ENCODE data around the gene CEP170B. TPM values are rescaled to one million over a fixed set of nuclear protein-coding genes. Genes with fewer than 3 reads are reported as not detected.

CEP170B gene
- total RNA-seq = 1 to 10 TPM; 4.6 to 4.8 TPM
- under 1 TPM in 2 of 3 donors, not detected in 1; 0.03 to 0.05 TPM for polyA plus RNA-seq
- total RNA-seq = 2.4 to 23.0 (median 12.4) reads per million in 6 experiments

DNA sequence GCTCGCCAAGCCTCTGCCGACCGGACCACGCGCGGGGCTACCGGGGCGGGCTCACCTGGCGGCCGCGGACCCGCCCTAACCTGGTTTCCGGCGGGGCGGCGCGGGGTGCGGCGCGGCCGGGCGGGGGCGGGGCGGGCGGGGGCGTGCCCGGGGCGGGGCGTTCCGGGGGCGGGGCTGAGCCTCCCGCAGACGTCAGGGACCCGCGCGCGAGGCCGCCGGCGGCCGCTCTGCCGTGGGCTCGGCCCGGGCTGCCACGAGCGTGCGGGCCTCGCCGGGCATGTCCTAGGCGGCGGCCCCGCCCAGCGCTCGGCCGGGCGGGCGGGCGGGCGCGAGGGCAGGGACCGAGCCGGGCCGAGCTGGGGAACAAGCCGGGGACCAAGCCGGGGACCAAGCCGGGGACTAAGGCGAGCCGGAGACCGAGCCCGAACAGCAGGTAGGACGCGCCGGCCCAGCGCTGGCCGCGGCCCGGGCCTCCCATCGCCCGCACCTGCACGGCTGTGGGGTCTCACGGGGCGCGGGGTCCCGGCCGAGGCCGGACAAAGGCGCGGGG is at the start of gene CEP170B:
TSS of gene CEP170B (plus strand) at position 188 of the 550 bp plus-strand sequence. CDS start 3,183 bp downstream, outside the sequence.
- peak within 1 kb of the TSS in 3 of 10 donors; percentile 11 to 61 (median 43) for H3K27ac Mint-ChIP-seq
- no peaks in the 10 kb centered on the region for H3K36me3 Mint-ChIP-seq
- DNase-seq = peak in 7 of 10 donors; percentile 14 to 49 (median 37)
- H3K4me1 Mint-ChIP-seq = peaks cover 7 to 12% (median 9%) of the 10 kb centered on the region in 4 donors
- POLR2A ChIA-PET = interaction anchor here (0.6 kb wide), 1 partner anchor 535 kb away, joined by 5 read pairs; no protein-coding TSS in a partner anchor
- ATAC-seq = peak; percentile 77 to 82
- peaks cover 0 to 3% (median 0%) of the 10 kb centered on the region in 9 donors for H3K9me3 Mint-ChIP-seq
- H3K27me3 Mint-ChIP-seq = peaks cover 1 to 38% (median 12%) of the 10 kb centered on the region in 5 donors
- peak within 1 kb of the TSS; percentile 37 to 81 (median 66) for H3K4me3 Mint-ChIP-seq

DNA sequence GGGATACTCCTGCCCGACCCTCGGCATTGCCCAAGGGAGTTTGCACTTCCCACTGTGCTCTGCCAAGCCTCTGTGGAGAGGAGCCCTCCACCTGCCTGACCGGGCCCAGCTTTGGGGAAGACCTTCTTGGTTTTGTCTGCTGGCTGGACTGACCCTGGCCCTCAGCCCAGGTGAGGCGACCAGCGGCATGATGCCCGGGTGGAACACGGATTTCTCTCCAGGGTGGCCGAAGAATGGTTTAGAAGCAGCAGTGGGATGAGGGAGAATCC is 48.5 kb upstream of the CEP170B start:
- Mint-ChIP-seq H3K27me3 (no peaks in the 10 kb centered on the region), H3K9me3 (no peaks in the 10 kb centered on the region), H3K4me3 (peak overlapping the region; percentile 86 to 94 (median 92)), H3K36me3 (no peaks in the 10 kb centered on the region), H3K27ac (peak overlapping the region; percentile 88 to 98 (median 94)), H3K4me1 (peaks cover 8 to 31% (median 24%) of the 10 kb centered on the region in 4 donors)
- ATAC-seq (no peak), DNase-seq (no peak)
- POLR2A ChIA-PET = no interaction called here

DNA sequence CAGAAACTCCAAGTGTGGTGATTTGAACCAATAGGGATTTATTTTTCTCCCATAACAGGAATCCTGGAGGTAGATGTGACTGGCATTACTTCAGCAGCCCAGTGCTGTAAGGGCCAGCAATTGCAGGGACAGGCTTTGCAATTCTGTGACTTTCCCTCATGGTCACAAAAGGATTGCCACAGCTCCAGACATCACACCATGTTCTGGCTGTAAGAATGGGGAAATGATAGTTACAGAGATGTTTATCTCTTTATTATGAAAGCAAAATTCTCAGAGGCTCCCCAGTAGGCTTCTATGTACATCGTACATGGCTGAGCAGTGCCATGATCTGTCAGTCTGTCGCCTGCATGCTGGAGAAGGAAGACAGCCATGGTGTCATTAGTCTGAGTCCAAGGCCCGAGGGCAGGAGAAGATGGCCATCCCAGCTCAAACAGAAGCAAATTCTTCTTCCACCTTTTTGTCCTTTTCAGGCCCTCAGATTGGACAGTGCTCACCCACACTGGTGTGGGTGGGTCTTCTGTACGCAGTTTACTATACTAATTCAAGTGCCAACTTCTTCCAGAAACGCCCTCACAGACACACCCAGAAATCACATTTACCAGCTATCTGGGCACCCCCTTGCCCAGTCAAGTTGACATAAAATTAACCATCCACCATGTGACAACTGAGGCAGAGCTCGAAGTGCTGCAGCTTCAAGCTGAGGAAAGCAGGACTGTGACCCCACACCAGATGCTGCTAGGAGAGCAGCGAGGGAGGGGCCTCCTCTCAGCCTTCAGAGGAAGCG is 46.9 kb upstream of the CEP170B start:
- POLR2A ChIA-PET = interaction anchor here (0.9 kb wide), 1 partner anchor 17 kb away, joined by 5 read pairs; the partner anchor contains the start of gene ZBTB42
- ATAC-seq (no peak), DNase-seq (no peak)
- no peaks in the 10 kb centered on the region for H3K27me3 Mint-ChIP-seq
- peak overlapping the region in 3 of 10 donors; percentile 44 to 63 (median 46) for H3K27ac Mint-ChIP-seq
- no peaks in the 10 kb centered on the region for H3K36me3 Mint-ChIP-seq
- peak overlapping the region in 6 of 10 donors; percentile 4 to 92 (median 25) for H3K4me3 Mint-ChIP-seq
- no peaks in the 10 kb centered on the region for H3K9me3 Mint-ChIP-seq
- H3K4me1 Mint-ChIP-seq = peaks cover 8 to 27% (median 23%) of the 10 kb centered on the region in 4 donors

GRCh38 chr14:104818714-104819161 is 46.3 kb upstream of the CEP170B start:
- ATAC-seq = no peak
- no peaks in the 10 kb centered on the region for H3K27me3 Mint-ChIP-seq
- DNase-seq = no peak
- H3K4me1 Mint-ChIP-seq = peaks cover 7 to 23% (median 19%) of the 10 kb centered on the region in 4 donors
- peak overlapping the region in 1 of 10 donors; percentile 36 for H3K27ac Mint-ChIP-seq
- POLR2A ChIA-PET = interaction anchor here (0.9 kb wide), 1 partner anchor 18 kb away, joined by 5 read pairs; the partner anchor contains the start of gene ZBTB42
- peak overlapping the region in 1 of 10 donors; percentile 38 for H3K4me3 Mint-ChIP-seq
- H3K9me3 Mint-ChIP-seq = peaks cover 0 to under 1% (median 0%) of the 10 kb centered on the region in 9 donors
- H3K36me3 Mint-ChIP-seq = no peaks in the 10 kb centered on the region

DNA sequence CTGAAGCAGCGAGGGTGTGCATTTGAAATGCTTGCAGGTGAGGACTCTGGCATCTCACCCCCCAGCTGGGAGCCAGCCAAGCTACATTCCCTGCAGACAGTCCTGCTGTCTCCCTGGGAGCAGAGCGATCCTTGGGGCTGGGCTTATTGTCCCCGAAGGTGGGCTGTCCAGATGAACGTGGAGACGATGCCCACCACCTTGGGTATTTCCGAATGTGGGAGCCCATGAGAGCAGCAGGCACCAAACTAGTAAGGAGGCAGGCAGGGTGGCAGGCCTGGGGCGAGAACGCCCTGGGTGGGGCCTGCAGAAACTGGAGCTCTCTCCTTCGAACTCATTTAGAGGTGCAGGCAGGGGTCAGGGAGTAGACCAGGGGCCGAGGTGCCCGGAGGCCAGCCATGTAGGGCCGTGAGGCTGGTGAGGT is 45.7 kb upstream of the CEP170B start:
- peaks cover 7 to 17% (median 13%) of the 10 kb centered on the region in 4 donors for H3K4me1 Mint-ChIP-seq
- POLR2A ChIA-PET = no interaction called here
- H3K27ac Mint-ChIP-seq = no peak overlapping the region
- H3K36me3 Mint-ChIP-seq = no peaks in the 10 kb centered on the region
- no peak overlapping the region for H3K4me3 Mint-ChIP-seq
- H3K9me3 Mint-ChIP-seq = peaks cover 0 to 6% (median 0%) of the 10 kb centered on the region in 9 donors
- ATAC-seq (no peak), DNase-seq (no peak)
- peaks cover 0 to 2% (median 0%) of the 10 kb centered on the region in 5 donors for H3K27me3 Mint-ChIP-seq

DNA sequence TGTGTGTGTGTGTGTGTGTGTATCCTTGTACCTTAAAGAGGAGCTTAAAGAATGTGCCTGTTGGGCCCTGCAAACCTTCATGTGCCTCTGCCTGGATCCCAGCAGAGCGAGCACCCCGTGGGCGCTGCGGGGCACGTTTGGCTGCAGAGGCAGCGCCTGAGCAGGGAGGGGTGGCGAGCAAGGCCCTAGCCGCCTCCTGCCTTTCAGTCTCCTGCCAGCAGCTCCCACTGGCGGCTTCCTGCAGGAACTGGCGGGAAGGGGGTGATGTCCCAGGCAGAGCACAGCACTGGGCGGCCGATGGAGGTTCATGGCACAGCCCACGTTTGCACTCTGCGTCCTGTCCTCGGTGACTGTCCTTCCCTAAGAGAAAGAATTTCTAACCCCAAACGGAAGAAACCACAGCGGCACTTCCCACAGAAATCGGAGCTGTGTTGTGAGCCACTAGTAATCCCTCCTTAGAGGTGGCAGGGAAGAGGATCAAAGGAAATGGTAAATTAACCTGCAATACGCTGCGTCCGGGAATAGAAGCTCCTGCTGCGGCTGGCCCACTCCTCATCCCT is 44.3 kb upstream of the CEP170B start:
- POLR2A ChIA-PET = interaction anchor here (1.1 kb wide), 1 partner anchor 20 kb away, joined by 4 read pairs; the partner anchor contains the start of gene ZBTB42
- no peak for ATAC-seq
- H3K27me3 Mint-ChIP-seq = peaks cover 0 to 8% (median 0%) of the 10 kb centered on the region in 5 donors
- no peak for DNase-seq
- no peak overlapping the region for H3K4me3 Mint-ChIP-seq
- H3K9me3 Mint-ChIP-seq = peaks cover 0 to 14% (median 0%) of the 10 kb centered on the region in 9 donors
- H3K27ac Mint-ChIP-seq = no peak overlapping the region
- H3K36me3 Mint-ChIP-seq = no peaks in the 10 kb centered on the region
- H3K4me1 Mint-ChIP-seq = peaks cover 11 to 23% (median 17%) of the 10 kb centered on the region in 4 donors

GRCh38 chr14:104821229-104821945 is 43.7 kb upstream of the CEP170B start:
- peak overlapping the region in 1 of 10 donors; percentile 62 for H3K27ac Mint-ChIP-seq
- DNase-seq (no peak), ATAC-seq (no peak)

GRCh38 chr14:104821971-104822608 is 43.0 kb upstream of the CEP170B start:
- POLR2A ChIA-PET = no interaction called here
- peaks cover 0 to 8% (median 0%) of the 10 kb centered on the region in 5 donors for H3K27me3 Mint-ChIP-seq
- no peak overlapping the region for H3K27ac Mint-ChIP-seq
- H3K4me1 Mint-ChIP-seq = peaks cover 13 to 22% (median 16%) of the 10 kb centered on the region in 4 donors
- H3K9me3 Mint-ChIP-seq = peaks cover 0 to 14% (median 0%) of the 10 kb centered on the region in 9 donors
- DNase-seq = no peak
- H3K36me3 Mint-ChIP-seq = no peaks in the 10 kb centered on the region
- ATAC-seq = no peak
- no peak overlapping the region for H3K4me3 Mint-ChIP-seq

More at GRCh38 chr14:104821229-104821945, 43.7 kb upstream of the CEP170B start:
- Mint-ChIP-seq H3K4me3 (peak overlapping the region in 1 of 10 donors; percentile 10), H3K4me1 (peaks cover 13 to 25% (median 18%) of the 10 kb centered on the region in 4 donors), H3K36me3 (no peaks in the 10 kb centered on the region), H3K27me3 (peaks cover 0 to 8% (median 0%) of the 10 kb centered on the region in 5 donors), H3K9me3 (peaks cover 0 to 14% (median 0%) of the 10 kb centered on the region in 9 donors)
- POLR2A ChIA-PET = interaction anchor here (1.1 kb wide), 1 partner anchor 21 kb away, joined by 4 read pairs; the partner anchor contains the start of gene ZBTB42

GRCh38 chr14:104822821-104823615 is 42.0 kb upstream of the CEP170B start:
- Mint-ChIP-seq H3K36me3 (no peaks in the 10 kb centered on the region), H3K27ac (no peak overlapping the region), H3K4me3 (no peak overlapping the region), H3K27me3 (peaks cover 0 to 8% (median 0%) of the 10 kb centered on the region in 5 donors), H3K9me3 (peaks cover 0 to 14% (median 0%) of the 10 kb centered on the region in 9 donors), H3K4me1 (peaks cover 10 to 26% (median 23%) of the 10 kb centered on the region in 4 donors)
- POLR2A ChIA-PET = interaction anchor here (0.6 kb wide), 1 partner anchor 22 kb away, joined by 3 read pairs; the partner anchor contains the start of gene ZBTB42
- DNase-seq (no peak), ATAC-seq (no peak)

DNA sequence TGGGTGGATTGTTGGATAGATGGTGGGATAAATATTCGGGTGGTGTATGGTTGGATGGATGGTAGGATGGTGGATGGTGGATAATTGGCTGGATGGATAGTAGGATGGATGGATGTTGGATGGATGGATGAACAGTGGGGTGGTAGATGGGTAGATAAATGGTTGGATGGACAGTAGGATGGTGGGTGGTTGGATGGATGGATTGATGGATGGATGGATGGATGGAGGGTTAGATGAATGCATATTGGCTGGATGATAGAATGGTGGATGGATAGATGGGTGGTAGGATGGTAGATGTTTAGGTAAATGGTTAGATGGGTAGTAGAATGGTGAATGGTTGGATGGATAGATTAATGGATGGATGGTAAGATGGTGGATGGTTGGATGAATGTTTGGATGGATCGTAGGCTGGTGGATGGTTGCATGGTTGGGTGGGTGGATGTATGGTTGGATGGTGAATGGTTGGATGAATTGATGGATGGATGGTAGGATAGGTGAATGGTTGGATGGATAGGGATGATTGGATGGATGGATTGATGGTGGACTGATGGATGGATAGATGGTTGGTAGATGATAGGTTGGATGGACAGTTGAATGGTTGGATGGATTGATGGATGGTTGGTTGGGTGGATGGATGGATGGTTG is 40.6 kb upstream of the CEP170B start:
- H3K27ac Mint-ChIP-seq = peak overlapping the region in 4 of 10 donors; percentile 20 to 94 (median 24)

More for the DNA sequence above, 40.6 kb upstream of the CEP170B start:
- Mint-ChIP-seq H3K36me3 (no peaks in the 10 kb centered on the region), H3K9me3 (peaks cover 0 to 14% (median 0%) of the 10 kb centered on the region in 9 donors), H3K4me1 (peaks cover 10 to 24% (median 22%) of the 10 kb centered on the region in 4 donors), H3K4me3 (peak overlapping the region; percentile 74 to 95 (median 86)), H3K27me3 (peaks cover 0 to 8% (median 0%) of the 10 kb centered on the region in 5 donors)
- DNase-seq (no peak), ATAC-seq (no peak)
- POLR2A ChIA-PET = interaction anchor here (1.4 kb wide), 1 partner anchor 101 kb away, joined by 4 read pairs; the partner anchor contains the start of gene ADSS1
